ENCODE data around the gene OR2A5. TPM values are rescaled to one million over a fixed set of nuclear protein-coding genes. Genes with fewer than 3 reads are reported as not detected.

OR2A5 gene
- total RNA-seq, 1 donor from 2014 or later: not detected

DNA sequence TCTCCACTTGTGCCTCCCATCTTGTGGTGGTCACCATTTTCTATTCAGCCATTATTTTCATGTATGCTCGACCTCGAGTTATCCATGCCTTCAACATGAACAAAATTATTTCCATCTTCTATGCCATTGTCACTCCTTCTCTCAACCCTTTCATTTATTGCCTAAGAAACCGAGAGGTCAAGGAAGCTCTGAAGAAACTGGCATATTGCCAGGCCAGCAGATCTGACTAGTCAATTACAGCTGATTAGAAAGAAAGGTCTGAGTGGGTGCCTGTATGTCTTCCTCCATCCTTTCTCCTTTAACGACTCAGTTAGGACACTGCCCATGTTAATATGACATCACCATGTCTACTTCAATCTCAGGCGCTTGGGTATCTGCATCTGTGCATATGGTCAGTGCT, 44.0 kb upstream of the OR2A5 start:
- no peak overlapping the region for H3K4me3 ChIP-seq (ENCODE audit: insufficient read depth, low read depth, low read length)
- H4K20me1 ChIP-seq (ENCODE audit: insufficient read depth, low read length): no peaks in the 10 kb centered on the region
- H3K27ac Mint-ChIP-seq (ENCODE audit: unreplicated experiment): no peak overlapping the region
- no peak for DNase-seq (ENCODE audit: low read depth)
- no peaks in the 10 kb centered on the region for H3K27me3 Mint-ChIP-seq (ENCODE audit: low read depth, unreplicated experiment)
- H2AFZ ChIP-seq (ENCODE audit: low read depth, low read length): no peak overlapping the region
- no peaks in the 10 kb centered on the region for H3K27me3 ChIP-seq (ENCODE audit: insufficient read depth, low read length)
- no peaks in the 10 kb centered on the region for H3K4me1 Mint-ChIP-seq (ENCODE audit: low read depth, unreplicated experiment)
- no peaks in the 10 kb centered on the region for H3K4me1 ChIP-seq (ENCODE audit: insufficient read depth, low read length)
- no peak overlapping the region for H3K9ac ChIP-seq (ENCODE audit: low read length)
- H3K27ac ChIP-seq (ENCODE audit: low read depth, low read length): no peak overlapping the region
- no peak for FAIRE-seq
- H3K9me3 Mint-ChIP-seq (ENCODE audit: unreplicated experiment): peaks cover 8% of the 10 kb centered on the region
- H3K36me3 ChIP-seq (ENCODE audit: insufficient read depth, low read length): no peaks in the 10 kb centered on the region
- no peak for TF ChIP-seq EZH2 (IDR thresholded peaks at IDR 0.05; ENCODE audit: insufficient read depth, low read length)
- TF ChIP-seq, protein P1, sequence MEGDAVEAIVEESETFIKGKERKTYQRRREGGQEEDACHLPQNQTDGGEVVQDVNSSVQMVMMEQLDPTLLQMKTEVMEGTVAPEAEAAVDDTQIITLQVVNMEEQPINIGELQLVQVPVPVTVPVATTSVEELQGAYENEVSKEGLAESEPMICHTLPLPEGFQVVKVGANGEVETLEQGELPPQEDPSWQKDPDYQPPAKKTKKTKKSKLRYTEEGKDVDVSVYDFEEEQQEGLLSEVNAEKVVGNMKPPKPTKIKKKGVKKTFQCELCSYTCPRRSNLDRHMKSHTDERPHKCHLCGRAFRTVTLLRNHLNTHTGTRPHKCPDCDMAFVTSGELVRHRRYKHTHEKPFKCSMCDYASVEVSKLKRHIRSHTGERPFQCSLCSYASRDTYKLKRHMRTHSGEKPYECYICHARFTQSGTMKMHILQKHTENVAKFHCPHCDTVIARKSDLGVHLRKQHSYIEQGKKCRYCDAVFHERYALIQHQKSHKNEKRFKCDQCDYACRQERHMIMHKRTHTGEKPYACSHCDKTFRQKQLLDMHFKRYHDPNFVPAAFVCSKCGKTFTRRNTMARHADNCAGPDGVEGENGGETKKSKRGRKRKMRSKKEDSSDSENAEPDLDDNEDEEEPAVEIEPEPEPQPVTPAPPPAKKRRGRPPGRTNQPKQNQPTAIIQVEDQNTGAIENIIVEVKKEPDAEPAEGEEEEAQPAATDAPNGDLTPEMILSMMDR (IDR thresholded peaks at IDR 0.05; ENCODE audit: insufficient read depth, low read depth, low read length): no peak
- H3K9me3 ChIP-seq (ENCODE audit: insufficient read depth, low read depth, low read length): peaks cover 4% of the 10 kb centered on the region
- H3K79me2 ChIP-seq (ENCODE audit: insufficient read depth, low read length): no peaks in the 10 kb centered on the region
- H3K36me3 Mint-ChIP-seq (ENCODE audit: low read depth, unreplicated experiment): no peaks in the 10 kb centered on the region
- H3K4me3 Mint-ChIP-seq (ENCODE audit: unreplicated experiment): no peak overlapping the region
- H3K4me2 ChIP-seq (ENCODE audit: low read length): no peak overlapping the region

DNA sequence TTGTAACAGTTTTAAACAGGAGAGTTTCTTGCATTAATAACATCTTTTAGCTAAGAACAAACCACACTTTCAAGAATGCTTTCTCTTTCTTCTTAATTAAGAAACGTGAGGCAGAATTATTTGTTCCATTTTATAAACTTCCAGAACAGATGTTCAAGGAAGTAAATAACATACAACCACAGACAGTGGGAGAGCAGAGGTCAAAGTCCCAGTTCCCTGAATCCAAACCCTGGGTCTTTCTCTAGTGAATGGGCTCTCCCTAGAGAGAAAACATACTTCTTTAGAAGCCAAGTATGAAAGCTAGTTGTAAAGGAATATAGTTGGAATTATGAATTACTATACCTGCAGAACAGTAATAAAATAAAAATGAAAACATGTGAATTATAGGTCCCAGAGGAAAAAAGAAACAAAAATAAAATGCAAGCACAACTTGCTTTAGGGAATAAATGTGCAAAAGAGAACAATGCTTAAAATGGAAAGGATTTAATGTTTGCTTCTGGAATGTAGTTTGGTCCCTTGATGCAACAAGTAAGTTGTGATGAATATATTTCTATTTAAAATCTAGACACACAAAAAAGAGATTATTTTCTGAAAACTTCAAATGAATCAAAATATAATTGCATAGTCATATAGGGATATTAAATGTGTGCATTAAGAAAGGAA, 42.6 kb upstream of the OR2A5 start:
- no peaks in the 10 kb centered on the region for H3K36me3 Mint-ChIP-seq (ENCODE audit: low read depth, unreplicated experiment)
- Histone ChIP-seq H3K9me3 (ENCODE audit: insufficient read depth, low read depth, low read length) (peaks cover 8% of the 10 kb centered on the region), H3K36me3 (ENCODE audit: insufficient read depth, low read length) (no peaks in the 10 kb centered on the region), H3K4me3 (ENCODE audit: insufficient read depth, low read depth, low read length) (no peak overlapping the region), H3K4me2 (ENCODE audit: low read length) (no peak overlapping the region), H3K27ac (ENCODE audit: low read depth, low read length) (no peak overlapping the region), H3K9ac (ENCODE audit: low read length) (no peak overlapping the region), H2AFZ (ENCODE audit: low read depth, low read length) (no peak overlapping the region), H4K20me1 (ENCODE audit: insufficient read depth, low read length) (no peaks in the 10 kb centered on the region), H3K4me1 (ENCODE audit: insufficient read depth, low read length) (no peaks in the 10 kb centered on the region), H3K27me3 (ENCODE audit: insufficient read depth, low read length) (no peaks in the 10 kb centered on the region), H3K79me2 (ENCODE audit: insufficient read depth, low read length) (no peaks in the 10 kb centered on the region)
- H3K27ac Mint-ChIP-seq (ENCODE audit: unreplicated experiment): no peak overlapping the region
- no peak overlapping the region for H3K4me3 Mint-ChIP-seq (ENCODE audit: unreplicated experiment)
- H3K27me3 Mint-ChIP-seq (ENCODE audit: low read depth, unreplicated experiment): no peaks in the 10 kb centered on the region
- no peak for TF ChIP-seq EZH2 (IDR thresholded peaks at IDR 0.05; ENCODE audit: insufficient read depth, low read length)
- TF ChIP-seq, protein P1 (IDR thresholded peaks at IDR 0.05; ENCODE audit: insufficient read depth, low read depth, low read length): no peak
- H3K4me1 Mint-ChIP-seq (ENCODE audit: low read depth, unreplicated experiment): no peaks in the 10 kb centered on the region
- no peak for FAIRE-seq
- H3K9me3 Mint-ChIP-seq (ENCODE audit: unreplicated experiment): peaks cover 11% of the 10 kb centered on the region
- no peak for DNase-seq (ENCODE audit: low read depth)

DNA sequence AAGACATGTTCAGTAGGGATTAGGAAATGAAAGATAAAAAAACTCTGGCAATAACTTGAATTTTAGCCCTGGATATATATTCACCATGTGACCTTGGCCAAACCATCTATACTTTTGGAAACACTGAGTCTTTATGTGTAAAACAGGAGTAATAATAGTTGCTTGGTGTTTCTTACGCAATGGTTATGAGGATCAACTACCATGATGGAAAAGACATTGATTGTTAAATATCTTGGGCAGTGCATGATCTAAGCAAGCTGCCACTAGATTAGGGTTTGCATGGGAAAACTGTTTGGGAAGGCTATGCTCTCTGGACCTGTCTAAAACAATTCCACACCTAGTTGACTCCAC, 42.1 kb upstream of the OR2A5 start:
- peaks cover 11% of the 10 kb centered on the region for H3K9me3 Mint-ChIP-seq (ENCODE audit: unreplicated experiment)
- peaks cover 9% of the 10 kb centered on the region for H3K9me3 ChIP-seq (ENCODE audit: insufficient read depth, low read depth, low read length)
- H3K27me3 ChIP-seq (ENCODE audit: insufficient read depth, low read length): no peaks in the 10 kb centered on the region
- no peak overlapping the region for H3K4me3 ChIP-seq (ENCODE audit: insufficient read depth, low read depth, low read length)
- H3K9ac ChIP-seq (ENCODE audit: low read length): no peak overlapping the region
- no peaks in the 10 kb centered on the region for H3K27me3 Mint-ChIP-seq (ENCODE audit: low read depth, unreplicated experiment)
- FAIRE-seq (no peak), DNase-seq (ENCODE audit: low read depth) (no peak)
- no peaks in the 10 kb centered on the region for H3K36me3 Mint-ChIP-seq (ENCODE audit: low read depth, unreplicated experiment)
- no peaks in the 10 kb centered on the region for H3K36me3 ChIP-seq (ENCODE audit: insufficient read depth, low read length)
- H4K20me1 ChIP-seq (ENCODE audit: insufficient read depth, low read length): no peaks in the 10 kb centered on the region
- no peaks in the 10 kb centered on the region for H3K4me1 ChIP-seq (ENCODE audit: insufficient read depth, low read length)
- no peak overlapping the region for H3K4me2 ChIP-seq (ENCODE audit: low read length)
- H3K79me2 ChIP-seq (ENCODE audit: insufficient read depth, low read length): no peaks in the 10 kb centered on the region
- no peak overlapping the region for H3K4me3 Mint-ChIP-seq (ENCODE audit: unreplicated experiment)
- no peak overlapping the region for H2AFZ ChIP-seq (ENCODE audit: low read depth, low read length)
- no peak for TF ChIP-seq EZH2 (IDR thresholded peaks at IDR 0.05; ENCODE audit: insufficient read depth, low read length)
- TF ChIP-seq, protein P1 (IDR thresholded peaks at IDR 0.05; ENCODE audit: insufficient read depth, low read depth, low read length): no peak
- no peaks in the 10 kb centered on the region for H3K4me1 Mint-ChIP-seq (ENCODE audit: low read depth, unreplicated experiment)
- H3K27ac ChIP-seq (ENCODE audit: low read depth, low read length): no peak overlapping the region
- no peak overlapping the region for H3K27ac Mint-ChIP-seq (ENCODE audit: unreplicated experiment)

All from astrocyte (in vitro differentiated cells and primary cell).